Stimulated activated CD4-positive, alpha-beta T cell treated with anti-CD3 and anti-CD28 coated beads, Interleukin-2, amount 100 ng/mL, for 4 hours (primary cell): ENCODE data around the gene DPM2.

Experiments used
- DNase-seq: peaks from one replicate; pipeline ENCODE4 v3.0.0-alpha.2; 2020; ENCODE audit warnings: low read depth

The DPM2 gene

DNA sequence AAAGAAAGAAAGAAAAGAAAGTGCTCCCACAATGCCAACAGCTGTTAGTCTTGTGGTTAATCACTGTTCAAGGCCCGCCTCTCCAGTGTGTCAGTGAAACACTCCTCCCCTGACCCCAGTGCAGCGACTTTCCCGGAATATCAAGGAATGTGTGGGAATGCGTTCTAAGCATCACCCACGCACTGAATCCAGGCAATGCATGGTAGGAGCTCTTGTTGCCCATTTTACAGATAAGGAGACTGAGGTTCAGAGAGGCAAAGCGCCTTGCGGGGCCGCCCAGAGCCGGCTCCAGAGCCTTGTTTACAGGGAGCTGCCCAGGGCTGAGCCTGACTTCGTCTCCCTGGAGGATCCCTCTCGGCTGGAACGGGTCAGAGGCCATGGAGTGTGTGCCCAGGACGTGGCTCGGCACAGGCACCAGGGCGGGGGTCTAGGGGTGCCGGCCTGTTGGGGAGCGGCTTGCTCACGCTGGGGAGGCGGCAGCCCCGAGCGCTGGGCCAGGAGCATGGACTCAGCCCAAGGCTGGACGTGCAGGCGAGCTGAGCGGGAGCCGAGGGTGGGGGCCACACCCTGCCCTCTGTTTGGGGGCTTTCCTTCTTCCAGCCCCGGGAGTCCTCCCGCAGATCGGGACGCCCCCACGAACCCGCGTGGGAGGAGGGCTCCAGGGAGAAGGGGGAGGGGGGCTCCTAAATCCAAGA is 39.1 kb downstream of the DPM2 start:
- no peak for DNase-seq

DNA sequence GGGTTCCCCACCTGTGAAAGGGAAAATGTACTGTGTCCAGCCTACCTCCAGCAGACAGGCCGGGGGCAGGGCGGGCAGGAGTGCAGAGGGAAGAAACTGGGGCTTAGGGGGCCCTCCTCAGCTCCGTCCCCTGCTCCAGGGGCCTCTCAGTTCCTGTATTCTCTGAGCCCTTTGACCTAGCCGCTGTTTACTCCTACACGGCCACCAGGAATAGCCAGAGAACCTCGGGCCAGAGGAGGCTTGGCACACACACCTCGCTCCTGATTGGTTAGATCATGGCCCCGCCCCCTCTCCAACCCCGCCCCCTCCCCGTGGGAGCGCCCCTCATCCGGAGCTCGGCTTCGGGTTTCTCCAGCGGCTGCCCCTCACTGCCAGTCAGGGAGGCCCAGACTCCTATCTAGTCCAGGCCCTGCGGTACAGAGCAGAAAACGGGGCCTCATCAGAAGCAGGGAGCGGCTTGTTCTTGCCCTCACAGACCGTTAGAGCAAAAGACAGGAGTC is 40.4 kb downstream of the DPM2 start:
- DNase-seq = no peak

GRCh38 chr9:127896395-127897192 is 41.1 kb downstream of the DPM2 start:
- no peak for DNase-seq

DNA sequence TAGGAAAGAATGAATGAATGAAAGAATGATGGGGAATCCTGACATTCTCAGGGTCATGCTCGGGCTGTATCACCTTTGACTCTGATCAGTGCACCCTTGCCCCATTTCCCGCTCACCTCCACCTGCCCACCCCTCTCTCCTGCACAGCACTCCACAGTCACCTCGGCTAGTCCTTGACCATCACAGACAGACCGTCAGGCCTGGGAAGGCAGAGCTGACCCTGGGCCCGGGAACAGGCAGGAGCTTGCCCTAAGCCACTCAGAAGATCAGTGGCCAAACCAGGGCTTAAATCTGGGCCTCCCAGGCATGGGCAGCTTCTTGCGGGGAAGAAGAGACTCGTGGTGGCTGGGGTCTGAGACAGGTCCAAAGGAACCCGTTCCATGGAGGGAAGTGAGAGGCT is 41.8 kb downstream of the DPM2 start:
- DNase-seq = no peak

DNA sequence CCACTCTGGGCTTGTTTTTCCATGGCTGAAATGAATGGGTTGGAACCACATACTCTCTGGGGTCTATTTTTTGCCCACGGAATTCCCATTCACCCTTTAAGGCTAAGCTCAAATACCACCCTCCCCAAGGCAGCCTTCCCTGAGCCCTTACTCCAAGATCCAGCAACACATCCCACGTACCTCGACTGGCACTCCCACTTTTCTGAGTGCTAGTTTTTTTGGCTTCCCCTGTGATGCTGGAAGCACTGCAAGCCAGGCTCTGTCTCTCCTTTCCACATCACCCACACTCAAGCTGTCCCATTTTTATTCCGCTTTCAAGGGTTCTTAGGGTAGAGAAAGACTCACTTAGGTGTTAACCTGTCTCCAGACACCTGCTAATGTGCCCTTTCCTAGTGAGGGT is 44.3 kb downstream of the DPM2 start:
- no peak for DNase-seq

- no peak for DNase-seq
These were observed 44.8 kb downstream of the DPM2 start for GRCh38 chr9:127892831-127893230.

DNA sequence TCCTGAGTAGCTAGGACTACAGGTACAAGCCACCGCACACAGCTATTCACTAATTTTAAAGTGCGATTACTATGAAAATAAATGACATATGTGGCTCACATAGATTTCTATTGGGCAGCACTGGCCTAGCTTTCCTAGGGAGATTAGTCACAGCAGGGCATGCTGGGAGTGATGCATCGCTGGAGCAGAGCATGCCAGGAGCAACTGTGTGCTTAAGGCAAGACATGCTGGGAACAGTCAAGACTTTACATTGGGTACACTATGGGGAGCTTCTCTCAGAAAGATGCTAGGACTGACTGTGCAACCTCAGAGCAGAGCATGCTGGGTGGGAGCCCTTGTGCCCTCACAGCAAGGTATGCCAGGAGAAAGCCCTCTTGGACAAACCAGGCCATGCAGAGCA is 47.6 kb downstream of the DPM2 start:
- DNase-seq = no peak

- DNase-seq = no peak
These were observed 49.9 kb downstream of the DPM2 start for GRCh38 chr9:127887792-127888191.

DNA sequence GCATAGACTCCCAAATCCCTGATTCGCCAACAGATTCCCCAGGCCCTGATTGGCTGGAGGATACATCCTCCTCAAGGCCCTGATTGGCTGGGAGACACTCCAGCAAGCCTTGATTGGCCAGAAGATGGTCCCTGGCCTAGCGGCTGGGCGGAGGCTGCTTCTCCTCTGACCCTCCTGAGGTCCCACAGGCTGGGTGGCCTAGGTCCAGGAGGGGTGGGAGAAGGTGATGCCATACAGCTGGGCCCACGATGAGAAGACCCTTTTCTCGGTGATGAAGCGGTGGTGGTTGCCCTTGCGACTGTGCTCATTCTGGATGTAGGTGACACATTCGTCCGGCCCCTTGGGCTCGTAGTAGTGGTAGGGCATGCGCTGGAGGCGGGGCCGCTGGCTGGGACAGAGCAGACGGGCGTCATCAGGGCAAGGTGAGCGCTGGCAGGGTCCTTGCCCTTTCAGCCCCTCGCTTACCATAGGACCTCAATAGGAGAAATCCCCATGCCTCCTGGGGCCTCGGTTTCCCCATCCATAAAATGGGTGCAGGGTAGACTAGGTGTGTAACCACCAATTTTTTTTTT is 51.2 kb downstream of the DPM2 start:
- no peak for DNase-seq

DNA sequence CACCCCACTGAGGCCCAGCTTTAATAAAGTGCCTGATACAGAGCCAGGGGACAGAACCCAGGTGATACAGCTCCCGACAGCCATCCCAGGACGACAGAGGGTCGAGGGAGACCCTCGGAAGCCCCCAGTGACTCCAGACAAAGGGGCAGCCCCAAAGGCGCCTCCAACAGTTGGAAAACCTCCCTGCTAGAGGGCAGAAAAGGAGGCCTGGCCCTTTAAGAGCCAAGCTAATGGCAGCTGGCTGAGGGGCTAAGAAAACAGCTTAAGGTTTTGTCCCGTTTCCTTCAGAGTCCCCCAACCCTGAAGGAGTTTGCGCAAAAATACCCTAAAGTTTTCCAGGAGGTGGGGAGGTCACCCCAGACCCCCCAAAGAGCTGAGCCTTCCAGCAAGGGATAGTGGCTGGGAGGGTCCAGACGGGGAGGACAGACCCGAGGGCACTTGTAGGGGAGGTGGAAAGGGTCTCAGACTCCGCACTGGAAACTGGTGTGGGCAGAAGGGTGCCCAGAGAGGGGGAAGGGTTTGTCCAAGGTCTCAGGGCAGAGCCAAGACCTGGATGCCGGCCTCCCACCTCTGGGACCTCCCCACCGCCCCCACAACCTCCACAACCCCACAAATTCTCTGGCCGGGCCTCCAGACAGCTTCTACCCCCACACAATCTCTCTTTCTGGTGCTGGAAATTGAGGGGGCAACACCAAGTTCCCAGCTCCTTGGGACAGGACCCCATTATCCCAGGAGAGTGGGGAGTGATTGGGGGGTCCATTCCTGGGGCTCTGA is 52.0 kb downstream of the DPM2 start:
- DNase-seq = no peak
